H1 (cell line): ENCODE measurements around the gene RNU6-1. TPM values are rescaled to one million over a fixed set of nuclear protein-coding genes. Genes with fewer than 3 reads are reported as not detected.
A peak's percentile ranks its signal among the peaks of the same experiment; 100 is the strongest.

Experiments used
- CTCF ChIA-PET: fragments of 300-600 bp; sonication (Branson Sonifier 250); formaldehyde crosslinking; loops from one replicate; lab custom pipeline; 2021; ENCODE audit not compliant: partially characterized antibody; lab: Charles Lee
- POLR2A ChIA-PET: fragments of 300-600 bp; sonication (Branson Sonifier 250); formaldehyde crosslinking; loops from one replicate; lab custom pipeline; 2021; ENCODE audit warnings: inconsistent platforms; ENCODE audit not compliant: partially characterized antibody; lab: Charles Lee
- DNase-seq, 2 experiments: peaks; one replicate each; pipeline versions ENCODE4 v3.0.0 to v3.0.0-alpha.2; 2010 to 2022; ENCODE audit warnings: low spot score in 2 of 2, low read depth in 1 of 2, mixed read lengths in 1 of 2
- FAIRE-seq: peaks from 2 replicates; lab custom pipeline; 2011; peaks lifted over from hg19 to GRCh38; lab: Jason Lieb, UNC
- H2AFZ ChIP-seq: 2 replicates; pipeline ENCODE4 v1.8.1; 2012; ENCODE audit warnings: low read length, inconsistent platforms
- H2AK5ac ChIP-seq: 2 replicates; pipeline ENCODE4 v1.6.1; 2013; ENCODE audit warnings: low read depth, low read length
- H2BK120ac ChIP-seq: replicated peaks from 2 replicates; pipeline ENCODE3; 2013; ENCODE audit warnings: low read depth, low read length, inconsistent platforms
- H2BK12ac ChIP-seq: 2 replicates; pipeline ENCODE4 v1.6.1; 2013; ENCODE audit warnings: low read depth, low read length
- H2BK15ac ChIP-seq: 2 replicates; pipeline ENCODE4 v1.6.1; 2013; ENCODE audit warnings: low read length
- H2BK20ac ChIP-seq: 2 replicates; pipeline ENCODE4 v1.6.1; 2013; ENCODE audit warnings: low read length
- H2BK5ac ChIP-seq: 2 replicates; pipeline ENCODE4 v1.6.1; 2013; ENCODE audit warnings: low read depth, low read length
- H3K14ac ChIP-seq: 2 replicates; pipeline ENCODE4 v1.6.1; 2013; ENCODE audit warnings: inconsistent platforms; ENCODE audit not compliant: insufficient read length
- H3K18ac ChIP-seq: 2 replicates; pipeline ENCODE4 v1.6.1; 2013; ENCODE audit warnings: low read length; ENCODE audit errors: extremely low read depth
- H3K23ac ChIP-seq: 2 replicates; pipeline ENCODE4 v1.6.1; 2013; ENCODE audit warnings: inconsistent platforms; ENCODE audit not compliant: insufficient read length
- H3K23me2 ChIP-seq: 2 replicates; pipeline ENCODE4 v1.6.1; 2013; ENCODE audit warnings: low read depth, low read length
- H3K27ac ChIP-seq: 2 replicates; pipeline ENCODE4 v1.6.1; 2011; ENCODE audit warnings: low read depth, low read length, inconsistent platforms
- H3K27me3 ChIP-seq, 4 experiments: replicated peaks in 1 of 4; 1 replicate in 1 of 4; 2 replicates in 3 of 4; pipeline versions ENCODE4 v1.6.1 to v1.8.1; 2011 to 2013; ENCODE audit warnings: low read length in 3 of 4, mild to moderate bottlenecking in 3 of 4, inconsistent platforms in 2 of 4, mixed read lengths in 2 of 4, moderate library complexity in 1 of 4; ENCODE audit not compliant: control insufficient read depth in 3 of 4, insufficient read depth in 3 of 4; ENCODE audit errors: extremely low read depth in 1 of 4
- H3K36me3 ChIP-seq, 4 experiments: 2 replicates each; pipeline versions ENCODE4 v1.6.1 to v1.8.1; 2011 to 2013; ENCODE audit warnings: mild to moderate bottlenecking in 4 of 4, low read length in 3 of 4, moderate library complexity in 2 of 4, control low read depth in 1 of 4, inconsistent platforms in 1 of 4; ENCODE audit not compliant: insufficient read depth in 4 of 4, control insufficient read depth in 2 of 4
- H3K4ac ChIP-seq: replicated peaks from 2 replicates; pipeline ENCODE3; 2013; ENCODE audit warnings: low read length, low read depth, mixed read lengths, inconsistent platforms; ENCODE audit not compliant: insufficient read length
- H3K4me1 ChIP-seq, 4 experiments: replicated peaks in 1 of 4; 1 replicate in 1 of 4; 2 replicates in 3 of 4; pipeline versions ENCODE4 v1.6.1 to v1.8.1; 2011 to 2013; ENCODE audit warnings: low read length in 3 of 4, inconsistent platforms in 2 of 4, mixed read lengths in 1 of 4; ENCODE audit not compliant: insufficient read depth in 4 of 4, control insufficient read depth in 3 of 4
- H3K4me2 ChIP-seq, 2 experiments: 2 replicates each; pipeline versions ENCODE4 v1.6.1 to v1.8.1; 2011 to 2013; ENCODE audit warnings: low read depth in 2 of 2, low read length in 2 of 2, control low read depth in 1 of 2, inconsistent platforms in 1 of 2, mild to moderate bottlenecking in 1 of 2; ENCODE audit not compliant: insufficient read depth in 1 of 2
- H3K4me3 ChIP-seq, 4 experiments: fragments of 200-600, 300-600 bp in 1 of 4; sonication (generic), shearing (Covaris generic), sonication (Bioruptor Twin) in 1 of 4; 2 replicates each; pipeline versions ENCODE4 v1.5.1 to v1.8.1; 2011 to 2016; ENCODE audit warnings: low read length in 4 of 4, low read depth in 3 of 4, control low read depth in 2 of 4, inconsistent platforms in 2 of 4, mild to moderate bottlenecking in 2 of 4, mixed read lengths in 1 of 4, moderate library complexity in 1 of 4; ENCODE audit not compliant: insufficient read depth in 2 of 4; ENCODE audit errors: extremely low read depth in 1 of 4
- H3K56ac ChIP-seq: replicated peaks from 2 replicates; pipeline ENCODE3; 2013; ENCODE audit warnings: low read depth, mild to moderate bottlenecking, mixed read lengths, low read length, inconsistent platforms; ENCODE audit not compliant: insufficient read length
- H3K79me1 ChIP-seq: 2 replicates; pipeline ENCODE4 v1.6.1; 2013; ENCODE audit warnings: low read depth, low read length, control low read depth
- H3K79me2 ChIP-seq, 2 experiments: 2 replicates each; pipeline versions ENCODE4 v1.6.1 to v1.8.1; 2012 to 2013; ENCODE audit warnings: low read length in 2 of 2, mild to moderate bottlenecking in 2 of 2, inconsistent platforms in 1 of 2; ENCODE audit not compliant: insufficient read depth in 2 of 2, control insufficient read depth in 1 of 2
- H3K9ac ChIP-seq, 4 experiments: replicated peaks in 1 of 4; 1 replicate in 1 of 4; 2 replicates in 3 of 4; pipeline versions ENCODE4 v1.6.1 to v1.8.1; 2011 to 2013; ENCODE audit warnings: low read depth in 3 of 4, low read length in 3 of 4, control low read depth in 2 of 4, mild to moderate bottlenecking in 2 of 4, moderate library complexity in 2 of 4, inconsistent platforms in 1 of 4; ENCODE audit errors: extremely low read depth in 1 of 4
- H3K9me3 ChIP-seq, 2 experiments: 2 replicates each; pipeline versions ENCODE4 v1.6.1 to v1.8.1; 2012 to 2013; ENCODE audit warnings: mild to moderate bottlenecking in 2 of 2, moderate library complexity in 2 of 2, control low read depth in 1 of 2, inconsistent platforms in 1 of 2, low read depth in 1 of 2, low read length in 1 of 2, mixed read lengths in 1 of 2; ENCODE audit not compliant: insufficient read depth in 2 of 2
- H4K20me1 ChIP-seq, 2 experiments: replicated peaks in 1 of 2; 2 replicates each; pipeline versions ENCODE3 to v1.8.1; 2011 to 2013; ENCODE audit warnings: inconsistent platforms in 2 of 2, low read length in 2 of 2, mild to moderate bottlenecking in 1 of 2; ENCODE audit not compliant: insufficient read depth in 2 of 2, control insufficient read depth in 1 of 2
- H4K5ac ChIP-seq: 2 replicates; pipeline ENCODE4 v1.6.1; 2013; ENCODE audit warnings: low read length, low read depth, mixed read lengths, inconsistent platforms; ENCODE audit not compliant: insufficient read length
- H4K8ac ChIP-seq: 2 replicates; pipeline ENCODE4 v1.8.0; 2013; ENCODE audit warnings: mild to moderate bottlenecking, moderate library complexity, low read length, inconsistent platforms; ENCODE audit not compliant: insufficient read depth; ENCODE audit errors: extremely low read depth
- H4K91ac ChIP-seq: replicated peaks from 2 replicates; pipeline ENCODE3; 2013; ENCODE audit warnings: low read length, mixed read lengths, inconsistent platforms; ENCODE audit not compliant: insufficient read length
- GTF2F1 ChIP-seq: IDR thresholded peaks from 2 replicates; pipeline ENCODE4 v1.6.1; 2012; ENCODE audit warnings: low read depth, low read length, improper control_type of control experiment, borderline replicate concordance
- JUN ChIP-seq: IDR thresholded peaks from 2 replicates; pipeline ENCODE4 v1.6.1; 2011; ENCODE audit warnings: low read depth, mild to moderate bottlenecking, improper control_type of control experiment, low read length
- JUND ChIP-seq: IDR thresholded peaks from 2 replicates; pipeline ENCODE4 v1.6.1; 2011; ENCODE audit warnings: mild to moderate bottlenecking, improper control_type of control experiment, low read length
- RAD21 ChIP-seq, 2 experiments: IDR thresholded peaks in 1 of 2; conservative IDR thresholded peaks in 1 of 2; 2 replicates each; pipeline ENCODE4 v1.6.1; 2011; ENCODE audit warnings: low read depth in 2 of 2, low read length in 2 of 2, improper control_type of control experiment in 1 of 2, inconsistent platforms in 1 of 2, mild to moderate bottlenecking in 1 of 2, moderate library complexity in 1 of 2
- RNF2 ChIP-seq: fragments of 200-900, 300-1000 bp; sonication (generic); IDR thresholded peaks from 2 replicates; pipeline ENCODE4 v1.7.1; 2016; ENCODE audit warnings: borderline replicate concordance, low read depth, mild to moderate bottlenecking, antibody characterized with exemption, low read length; ENCODE audit not compliant: poor library complexity, severe bottlenecking; ENCODE audit errors: missing control alignments
- SP4 ChIP-seq: IDR thresholded peaks from 2 replicates; pipeline ENCODE4 v1.6.1; 2012; ENCODE audit warnings: low read length, inconsistent platforms
- TBP ChIP-seq: IDR thresholded peaks from 2 replicates; pipeline ENCODE4 v1.6.1; 2011; ENCODE audit warnings: low read depth, low read length, improper control_type of control experiment
- WGBS, 2 experiments: shearing (Covaris generic) in 1 of 2; methylation state at CpG; one replicate each; pipeline versions ENCODE4 v1.1.6 to v1.1.7; 2013 to 2015; ENCODE audit warnings: low lambda C conversion rate in 2 of 2, mixed read lengths in 2 of 2, inconsistent platforms in 1 of 2, low coverage in 1 of 2, missing lambda C conversion rate in 1 of 2; ENCODE audit not compliant: insufficient replicate concordance in 2 of 2, insufficient coverage in 1 of 2, insufficient read length in 1 of 2; ENCODE audit errors: extremely low coverage in 1 of 2, missing lambda C conversion rate in 1 of 2; 5-methylcytosine and 5-hydroxymethylcytosine counted together
- polyA plus RNA-seq, 7 experiments: library from polyadenylated mRNA; depleted of rRNA in 3 of 7; stranded (reverse) in 5 of 7; unstranded in 2 of 7; fragments of >200 nt in 5 of 7; fragments of 200-250 nt in 2 of 7; gene quantifications; 1 replicate in 5 of 7; 2 replicates in 1 of 7; 4 replicates in 1 of 7; pipeline versions ENCODE4 v1.2.1 to v1.2.3, GENCODE V29; 2011 to 2013; ENCODE audit warnings: missing spikeins in 2 of 7, mixed read lengths in 2 of 7
- total RNA-seq: library from RNA; stranded (reverse); fragmentation: NEBNext Ultra II Directional; extraction: Animal tissue kit (Norgen Biotek cat#: 25700); gene quantifications from 2 replicates; pipeline ENCODE4 v1.2.1, GENCODE V29; 2021
- TF ChIP-seq, protein P1 (sequence below): IDR thresholded peaks from 2 replicates; pipeline ENCODE4 v1.6.1; 2012; ENCODE audit warnings: low read length, inconsistent platforms

RNU6-1 gene
- total and polyA plus RNA-seq, 2 of the 8 experiments (the other 6 are each of a cell fraction or from before 2014, with no cell fraction given) = not detected

DNA sequence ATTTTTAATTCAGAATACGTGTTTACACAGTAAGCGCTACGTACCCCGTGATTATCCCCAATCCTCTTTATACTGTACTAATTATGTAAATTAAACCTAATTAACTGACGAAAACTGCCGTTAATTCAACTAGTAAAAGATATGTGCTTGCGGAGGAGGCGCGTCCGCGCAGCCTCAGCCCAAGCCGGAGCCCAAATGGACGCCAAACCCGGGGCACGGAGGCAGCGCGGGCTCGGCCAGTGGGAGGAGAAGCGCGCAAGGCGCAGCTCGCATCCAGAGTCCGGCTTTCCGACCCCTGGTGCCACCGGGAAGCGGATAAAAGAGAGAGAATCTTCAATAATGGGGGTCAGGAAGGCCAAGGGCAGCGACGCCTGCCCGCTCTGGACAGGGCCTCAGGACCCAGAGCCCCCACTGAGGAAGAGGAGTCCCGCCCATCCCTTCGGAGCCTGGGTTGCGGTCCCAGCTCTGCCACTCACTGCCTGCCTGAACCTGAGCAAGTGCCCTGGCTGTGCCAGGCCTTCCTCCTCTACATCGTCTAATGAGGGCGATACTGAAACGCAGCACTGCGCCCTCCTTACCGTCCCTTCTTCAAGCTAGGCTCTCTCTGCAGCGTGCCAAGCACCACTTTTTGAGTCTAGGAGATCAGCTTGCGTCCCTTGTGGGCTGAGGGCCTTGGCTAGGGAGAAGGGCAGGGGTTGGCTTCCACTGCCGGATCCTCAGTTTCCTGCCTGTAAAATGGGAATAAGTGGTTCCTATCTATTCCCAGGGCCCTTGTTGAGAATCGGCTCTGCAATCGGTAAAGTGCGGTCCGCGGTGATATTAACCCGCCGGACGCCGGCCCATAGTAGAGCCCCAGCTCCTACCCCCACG is 19.5 kb downstream of the RNU6-1 start:
- no peak overlapping the region for H2AFZ ChIP-seq
- no peak overlapping the region for H2AK5ac ChIP-seq
- no peak overlapping the region for H3K14ac ChIP-seq
- H3K9me3 ChIP-seq = no peaks in the 10 kb centered on the region
- WGBS, 2 experiments = 14% methylated on average over 49 of the region's 50 CpGs; no CpG with 5 or more reads in 1 of the 2 experiments
- no peak for DNase-seq
- H3K9ac ChIP-seq = no peak overlapping the region
- H3K27me3 ChIP-seq = peaks cover 65 to 79% (median 78%) of the 10 kb centered on the region in 4 experiments
- H2BK120ac ChIP-seq = no peak overlapping the region
- H3K18ac ChIP-seq = no peak overlapping the region
- H3K4me1 ChIP-seq = peaks cover 2 to 39% (median 31%) of the 10 kb centered on the region in 4 experiments
- no peaks in the 10 kb centered on the region for H3K79me2 ChIP-seq
- peaks cover 22 to 30% of the 10 kb centered on the region in 2 experiments for H4K20me1 ChIP-seq
- peaks cover 0 to 8% (median 0%) of the 10 kb centered on the region in 4 experiments; a peak in 1 of 8 replicates for H3K36me3 ChIP-seq
- H3K27ac ChIP-seq = no peak overlapping the region
- no peak overlapping the region for H4K91ac ChIP-seq
- H3K56ac ChIP-seq = no peak overlapping the region
- FAIRE-seq = no peak
- H3K23ac ChIP-seq = no peak overlapping the region
- H2BK5ac ChIP-seq = no peak overlapping the region
- ChIA-PET CTCF (interaction anchor here (0.7 to 2.2 kb wide), 7 partner anchors 11 to 704 kb away, joined by 3 to 6 read pairs (median 3); no protein-coding TSS in a partner anchor), POLR2A (interaction anchor here (1.0 to 5.0 kb wide), 3 partner anchors 11 to 24 kb away, joined by 3 to 24 read pairs (median 3); no protein-coding TSS in a partner anchor)
- H3K79me1 ChIP-seq = no peaks in the 10 kb centered on the region
- H3K23me2 ChIP-seq = peaks cover 7% of the 10 kb centered on the region; the same call in 1 of the 2 replicates
- H3K4me3 ChIP-seq = peak overlapping the region in 3 of 4 experiments; percentile 0 to 50 (median 6); a peak in 4 of 8 replicates
- no peak overlapping the region for H2BK20ac ChIP-seq
- no peak overlapping the region for H3K4ac ChIP-seq
- peak overlapping the region; percentile 69 to 73 for H3K4me2 ChIP-seq
- H4K8ac ChIP-seq = no peak overlapping the region
- H2BK15ac ChIP-seq = no peak overlapping the region
- no peak overlapping the region for H2BK12ac ChIP-seq
- no peak overlapping the region for H4K5ac ChIP-seq
- TF ChIP-seq, protein P1, sequence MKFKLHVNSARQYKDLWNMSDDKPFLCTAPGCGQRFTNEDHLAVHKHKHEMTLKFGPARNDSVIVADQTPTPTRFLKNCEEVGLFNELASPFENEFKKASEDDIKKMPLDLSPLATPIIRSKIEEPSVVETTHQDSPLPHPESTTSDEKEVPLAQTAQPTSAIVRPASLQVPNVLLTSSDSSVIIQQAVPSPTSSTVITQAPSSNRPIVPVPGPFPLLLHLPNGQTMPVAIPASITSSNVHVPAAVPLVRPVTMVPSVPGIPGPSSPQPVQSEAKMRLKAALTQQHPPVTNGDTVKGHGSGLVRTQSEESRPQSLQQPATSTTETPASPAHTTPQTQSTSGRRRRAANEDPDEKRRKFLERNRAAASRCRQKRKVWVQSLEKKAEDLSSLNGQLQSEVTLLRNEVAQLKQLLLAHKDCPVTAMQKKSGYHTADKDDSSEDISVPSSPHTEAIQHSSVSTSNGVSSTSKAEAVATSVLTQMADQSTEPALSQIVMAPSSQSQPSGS = no peak
- TF ChIP-seq JUND (no peak), SP4 (no peak), RAD21 (IDR thresholded peaks at IDR 0.05 in 1 of 2, conservative IDR thresholded peaks at IDR 0.05 in 1 of 2; ENCODE audit: low read depth in 2 of 2, low read length in 2 of 2) (no peak), RNF2 (peak; percentile 27), TBP (no peak), GTF2F1 (no peak), JUN (no peak)
